SH-SY5Y (cell line): Measurements from ENCODE around the gene B4GALT7.

Experiments
- GATA2 ChIP-seq: IDR thresholded peaks from 2 replicates; pipeline ENCODE4 v1.6.1; 2011; ENCODE audit warnings: mild to moderate bottlenecking, low read depth, low read length
- GATA3 ChIP-seq: IDR thresholded peaks from 2 replicates; pipeline ENCODE4 v1.6.1; 2011; ENCODE audit warnings: low read depth, mild to moderate bottlenecking, low read length, moderate library complexity

DNA sequence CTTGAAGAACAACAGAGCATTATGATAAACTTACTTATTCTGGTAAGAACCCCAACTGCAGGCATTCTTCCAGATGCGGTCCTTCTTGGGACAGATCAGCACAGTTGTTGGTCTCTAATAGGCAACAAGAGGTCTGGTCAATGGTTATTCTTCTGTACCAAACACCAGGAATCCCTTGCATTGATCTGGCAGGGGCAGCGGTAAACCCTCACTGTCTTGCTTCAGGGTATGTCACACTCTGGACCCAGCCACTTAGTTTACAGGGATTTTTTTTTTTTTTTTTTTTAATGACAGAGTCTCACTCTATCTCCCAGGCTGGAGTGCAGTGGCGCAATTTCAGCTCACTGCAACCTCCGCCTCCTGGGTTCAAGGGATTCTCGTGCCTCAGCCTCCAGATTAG lies 44.3 kb upstream of the B4GALT7 start:
- no peak for TF ChIP-seq GATA2
- TF ChIP-seq GATA3: no peak
